Trophoblast cell (in vitro differentiated cells and primary cell): ENCODE results near the gene TAF5.

Experiments used
- DNase-seq, 2 donors: peaks; one replicate each; pipeline ENCODE4 v3.0.0-alpha.2; 2016
- H2AFZ ChIP-seq: 2 replicates; pipeline ENCODE4 v1.6.1; 2013; ENCODE audit warnings: low read length, moderate library complexity, mild to moderate bottlenecking; ENCODE audit not compliant: insufficient read depth, poor library complexity
- H2AK5ac ChIP-seq: 2 replicates; pipeline ENCODE4 v1.6.1; 2013; ENCODE audit warnings: mild to moderate bottlenecking, low read length
- H2BK120ac ChIP-seq: 2 replicates; pipeline ENCODE4 v1.6.1; 2013; ENCODE audit warnings: low read length, mild to moderate bottlenecking, moderate library complexity; ENCODE audit not compliant: insufficient read depth, poor library complexity
- H2BK12ac ChIP-seq: 2 replicates; pipeline ENCODE4 v1.6.1; 2013; ENCODE audit warnings: mild to moderate bottlenecking, low read length, moderate library complexity
- H2BK5ac ChIP-seq: 2 replicates; pipeline ENCODE4 v1.6.1; 2013; ENCODE audit warnings: low read length, low read depth, moderate library complexity, mild to moderate bottlenecking; ENCODE audit not compliant: poor library complexity
- H3K14ac ChIP-seq: 2 replicates; pipeline ENCODE4 v1.6.1; 2013; ENCODE audit warnings: mild to moderate bottlenecking, low read length
- H3K18ac ChIP-seq: 2 replicates; pipeline ENCODE4 v1.6.1; 2013; ENCODE audit warnings: mild to moderate bottlenecking, low read length
- H3K23ac ChIP-seq: 2 replicates; pipeline ENCODE4 v1.6.1; 2013; ENCODE audit warnings: low read length
- H3K27ac ChIP-seq: 2 replicates; pipeline ENCODE4 v1.5.1; 2013; ENCODE audit warnings: low read depth, mild to moderate bottlenecking, inconsistent platforms, low read length, moderate library complexity
- H3K27me3 ChIP-seq: 2 replicates; pipeline ENCODE4 v1.6.1; 2013; ENCODE audit warnings: inconsistent platforms, mild to moderate bottlenecking, low read length, moderate library complexity; ENCODE audit not compliant: insufficient read depth
- H3K36me3 ChIP-seq, 2 experiments: 1 replicate in 1 of 2; 2 replicates in 1 of 2; pipeline ENCODE4 v1.6.1; 2013; ENCODE audit warnings: low read length in 2 of 2, mild to moderate bottlenecking in 2 of 2, moderate library complexity in 1 of 2; ENCODE audit not compliant: insufficient read depth in 2 of 2, control insufficient read depth in 1 of 2
- H3K4ac ChIP-seq: 2 replicates; pipeline ENCODE4 v1.6.1; 2013; ENCODE audit warnings: low read depth, mild to moderate bottlenecking, low read length, moderate library complexity
- H3K4me1 ChIP-seq, 2 experiments: 1 replicate in 1 of 2; 2 replicates in 1 of 2; pipeline ENCODE4 v1.6.1; 2013; ENCODE audit warnings: low read length in 2 of 2, mild to moderate bottlenecking in 2 of 2, moderate library complexity in 1 of 2; ENCODE audit not compliant: insufficient read depth in 2 of 2, control insufficient read depth in 1 of 2
- H3K4me2 ChIP-seq: 2 replicates; pipeline ENCODE4 v1.6.1; 2013; ENCODE audit warnings: inconsistent platforms, mild to moderate bottlenecking, low read length, moderate library complexity
- H3K4me3 ChIP-seq: 2 replicates; pipeline ENCODE4 v1.5.1; 2013; ENCODE audit warnings: mild to moderate bottlenecking, low read depth, low read length, inconsistent platforms
- H3K79me1 ChIP-seq: one replicate; pipeline ENCODE4 v1.6.1; 2013; ENCODE audit warnings: low read length
- H3K79me2 ChIP-seq: 2 replicates; pipeline ENCODE4 v1.6.1; 2013; ENCODE audit warnings: low read length, mild to moderate bottlenecking; ENCODE audit not compliant: control insufficient read depth, insufficient read depth, poor library complexity
- H3K9ac ChIP-seq: 2 replicates; pipeline ENCODE4 v1.6.1; 2013; ENCODE audit warnings: mild to moderate bottlenecking, low read length
- H3K9me3 ChIP-seq: 2 replicates; pipeline ENCODE4 v1.6.1; 2013; ENCODE audit warnings: low read depth, mild to moderate bottlenecking, control low read depth, inconsistent platforms, low read length; ENCODE audit not compliant: insufficient read depth
- H4K12ac ChIP-seq: 2 replicates; pipeline ENCODE4 v1.6.1; 2013; ENCODE audit warnings: low read depth, mild to moderate bottlenecking, low read length, moderate library complexity
- H4K8ac ChIP-seq: 2 replicates; pipeline ENCODE4 v1.6.1; 2013; ENCODE audit warnings: low read depth, mild to moderate bottlenecking, low read length, moderate library complexity
- H4K91ac ChIP-seq: one replicate; pipeline ENCODE4 v1.6.1; 2013; ENCODE audit warnings: low read depth, mild to moderate bottlenecking, low read length, moderate library complexity
- WGBS: extraction: QIAGEN DNeasy Blood & Tissue Kit; methylation state at CpG from one replicate; pipeline ENCODE4 v1.1.7; 2013; ENCODE audit warnings: missing lambda C conversion rate; ENCODE audit not compliant: insufficient read length, insufficient coverage; ENCODE audit errors: extremely low coverage; 5-methylcytosine and 5-hydroxymethylcytosine counted together

The TAF5 gene

DNA sequence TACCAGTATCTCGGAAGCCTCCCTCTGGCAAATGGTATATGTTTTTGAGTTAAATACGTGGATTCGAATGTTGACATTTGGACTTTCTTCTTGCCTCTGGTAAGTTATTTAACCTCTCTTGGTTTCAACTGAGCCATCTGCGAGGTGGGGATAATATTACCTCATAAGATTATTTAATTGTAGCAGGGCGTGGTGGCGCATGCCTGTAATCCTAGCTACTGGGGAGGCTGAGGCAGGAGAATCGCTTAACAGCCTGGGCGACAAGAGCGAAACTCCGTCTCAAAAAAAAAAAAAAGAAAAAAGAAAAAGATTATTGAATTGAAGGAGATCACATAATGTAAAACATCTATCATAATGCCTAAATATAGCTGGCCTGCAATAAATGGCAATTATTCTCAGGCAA is 396 bp upstream of the TAF5 start:
- H2BK12ac ChIP-seq, result no peak overlapping the region
- no peak overlapping the region for H2AFZ ChIP-seq
- H4K12ac ChIP-seq, result peak overlapping the region; percentile 46
- H3K4ac ChIP-seq, result no peak overlapping the region
- no peak overlapping the region for H4K91ac ChIP-seq
- H2BK5ac ChIP-seq, result no peak overlapping the region
- no peaks in the 10 kb centered on the region for H3K27me3 ChIP-seq
- no peaks in the 10 kb centered on the region for H3K9me3 ChIP-seq
- WGBS, result no CpG with 5 or more reads among the region's 10 CpGs
- H3K9ac ChIP-seq, result no peak overlapping the region
- H3K23ac ChIP-seq, result no peak overlapping the region
- H4K8ac ChIP-seq, result peak overlapping the region; percentile 84
- no peak overlapping the region for H3K4me3 ChIP-seq
- DNase-seq, result peak in 1 of 2 donors; percentile 25
- H3K79me1 ChIP-seq, result peaks cover 5% of the 10 kb centered on the region
- H3K18ac ChIP-seq, result no peak overlapping the region
- no peaks in the 10 kb centered on the region for H3K4me1 ChIP-seq
- H2AK5ac ChIP-seq, result no peak overlapping the region
- no peak overlapping the region for H2BK120ac ChIP-seq
- H3K79me2 ChIP-seq, result peaks cover 3% of the 10 kb centered on the region
- no peak overlapping the region for H3K27ac ChIP-seq
- H3K14ac ChIP-seq, result no peak overlapping the region
- H3K4me2 ChIP-seq, result peak overlapping the region; percentile 43
- H3K36me3 ChIP-seq, result no peaks in the 10 kb centered on the region

DNA sequence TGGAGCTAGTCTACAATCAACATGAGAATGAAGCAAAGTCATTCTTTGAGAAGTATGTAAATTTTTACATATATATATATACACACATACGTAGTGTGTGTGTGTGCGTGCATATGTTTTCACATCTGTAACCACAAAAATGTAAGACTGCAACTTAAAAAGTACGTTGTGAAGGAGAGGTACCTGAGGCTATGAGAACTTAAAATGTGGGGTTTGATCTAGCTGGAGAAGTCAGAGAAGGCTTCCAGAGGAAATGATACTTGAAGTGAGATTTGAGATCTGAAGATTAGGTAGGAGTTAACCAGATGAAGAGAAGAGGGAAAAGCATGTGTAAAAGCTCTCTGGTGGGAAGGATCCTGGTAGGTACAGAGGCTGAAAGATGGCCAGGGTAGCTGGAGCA is 5.8 kb downstream of the TAF5 start:
- Histone ChIP-seq H2BK5ac (no peak overlapping the region), H4K12ac (no peak overlapping the region), H3K36me3 (peaks cover 3 to 6% of the 10 kb centered on the region in 2 experiments), H2AK5ac (no peak overlapping the region), H3K27ac (no peak overlapping the region), H3K18ac (no peak overlapping the region), H3K23ac (no peak overlapping the region), H3K4me2 (no peak overlapping the region), H4K8ac (no peak overlapping the region), H3K9me3 (no peaks in the 10 kb centered on the region), H3K27me3 (no peaks in the 10 kb centered on the region), H2BK120ac (no peak overlapping the region), H3K79me1 (no peaks in the 10 kb centered on the region), H3K79me2 (no peaks in the 10 kb centered on the region), H3K14ac (no peak overlapping the region), H3K4ac (no peak overlapping the region), H3K4me3 (no peak overlapping the region), H4K91ac (no peak overlapping the region), H2BK12ac (no peak overlapping the region), H3K4me1 (no peaks in the 10 kb centered on the region), H2AFZ (no peak overlapping the region), H3K9ac (no peak overlapping the region)
- no CpG with 5 or more reads among the region's 3 CpGs for WGBS
- no peak for DNase-seq

DNA sequence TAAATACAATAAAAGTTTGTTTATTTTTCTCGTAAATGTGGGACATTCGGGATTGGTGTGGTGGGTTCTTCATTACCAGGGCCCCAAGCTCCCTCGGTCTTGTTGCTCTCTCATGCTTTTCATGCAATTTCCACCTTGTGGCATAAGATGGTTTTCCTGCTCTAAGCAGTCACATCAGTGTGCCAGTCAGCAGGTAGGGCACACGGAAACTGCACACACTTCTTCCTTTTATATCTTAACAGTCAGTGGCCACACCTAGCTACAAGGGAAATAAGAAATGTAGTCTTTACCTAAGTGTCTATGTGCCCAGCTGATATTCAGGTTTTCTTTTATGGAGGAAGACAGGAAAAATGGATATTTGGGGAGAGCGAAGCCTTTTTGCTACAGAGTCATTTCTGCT is 6.5 kb downstream of the TAF5 start:
- no peaks in the 10 kb centered on the region for H3K9me3 ChIP-seq
- H3K14ac ChIP-seq, result no peak overlapping the region
- H4K8ac ChIP-seq, result no peak overlapping the region
- H2AK5ac ChIP-seq, result no peak overlapping the region
- H2AFZ ChIP-seq, result no peak overlapping the region
- H2BK5ac ChIP-seq, result no peak overlapping the region
- no peaks in the 10 kb centered on the region for H3K79me2 ChIP-seq
- H3K27ac ChIP-seq, result no peak overlapping the region
- H3K27me3 ChIP-seq, result no peaks in the 10 kb centered on the region
- no CpG with 5 or more reads among the region's 5 CpGs for WGBS
- H3K4ac ChIP-seq, result no peak overlapping the region
- no peak overlapping the region for H3K9ac ChIP-seq
- H3K79me1 ChIP-seq, result no peaks in the 10 kb centered on the region
- no peak overlapping the region for H3K4me2 ChIP-seq
- no peak overlapping the region for H4K12ac ChIP-seq
- no peak overlapping the region for H2BK12ac ChIP-seq
- DNase-seq, result no peak
- no peak overlapping the region for H4K91ac ChIP-seq
- H3K4me1 ChIP-seq, result no peaks in the 10 kb centered on the region
- peaks cover 3 to 6% of the 10 kb centered on the region in 2 experiments for H3K36me3 ChIP-seq
- H3K23ac ChIP-seq, result no peak overlapping the region
- H3K4me3 ChIP-seq, result no peak overlapping the region
- H3K18ac ChIP-seq, result no peak overlapping the region
- no peak overlapping the region for H2BK120ac ChIP-seq

DNA sequence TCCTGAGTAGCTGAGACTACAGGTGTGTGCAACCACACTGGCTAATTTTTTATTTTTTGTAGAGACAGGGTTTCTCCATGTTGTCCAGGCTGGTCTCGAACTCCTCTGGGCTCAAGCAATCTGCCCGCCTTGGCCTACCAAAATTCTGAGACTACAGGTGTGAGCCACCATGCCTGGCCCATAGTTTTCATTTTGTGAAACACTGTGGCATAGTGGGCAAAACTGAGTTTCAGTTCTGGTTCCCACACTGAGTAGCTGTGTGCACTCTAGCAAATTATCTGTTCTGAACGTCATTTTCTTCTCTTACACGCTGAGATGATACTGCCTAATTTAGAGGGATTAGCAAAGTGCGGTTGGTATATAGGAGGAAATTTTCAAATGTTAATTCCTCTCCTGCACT is 15.0 kb downstream of the TAF5 start:
- Histone ChIP-seq H2AFZ (no peak overlapping the region), H2BK120ac (no peak overlapping the region), H3K36me3 (peaks cover 5 to 7% of the 10 kb centered on the region in 2 experiments), H2BK5ac (no peak overlapping the region), H3K18ac (no peak overlapping the region), H3K9me3 (no peaks in the 10 kb centered on the region), H3K14ac (no peak overlapping the region), H3K4me1 (no peaks in the 10 kb centered on the region), H3K4me3 (no peak overlapping the region), H3K4ac (no peak overlapping the region), H4K8ac (no peak overlapping the region), H4K12ac (no peak overlapping the region), H4K91ac (no peak overlapping the region), H2AK5ac (no peak overlapping the region), H3K27me3 (no peaks in the 10 kb centered on the region), H3K79me1 (no peaks in the 10 kb centered on the region), H3K4me2 (no peak overlapping the region), H2BK12ac (no peak overlapping the region), H3K23ac (no peak overlapping the region), H3K79me2 (no peaks in the 10 kb centered on the region), H3K9ac (no peak overlapping the region), H3K27ac (no peak overlapping the region)
- DNase-seq, result no peak
- WGBS, result no CpG with 5 or more reads among the region's 5 CpGs
